NCI-H510A (cell line): ENCODE measurements around the gene KIAA1191.
"Not testable (repeated sequence)": the region's sequence is repeated elsewhere in the genome, so short reads cannot be mapped to it uniquely, and the experiment has no call there.

Experiments
- DNase-seq: peaks from one replicate; lab custom pipeline; 2025; lab: John Stamatoyannopoulos, UW

Gene KIAA1191

DNA sequence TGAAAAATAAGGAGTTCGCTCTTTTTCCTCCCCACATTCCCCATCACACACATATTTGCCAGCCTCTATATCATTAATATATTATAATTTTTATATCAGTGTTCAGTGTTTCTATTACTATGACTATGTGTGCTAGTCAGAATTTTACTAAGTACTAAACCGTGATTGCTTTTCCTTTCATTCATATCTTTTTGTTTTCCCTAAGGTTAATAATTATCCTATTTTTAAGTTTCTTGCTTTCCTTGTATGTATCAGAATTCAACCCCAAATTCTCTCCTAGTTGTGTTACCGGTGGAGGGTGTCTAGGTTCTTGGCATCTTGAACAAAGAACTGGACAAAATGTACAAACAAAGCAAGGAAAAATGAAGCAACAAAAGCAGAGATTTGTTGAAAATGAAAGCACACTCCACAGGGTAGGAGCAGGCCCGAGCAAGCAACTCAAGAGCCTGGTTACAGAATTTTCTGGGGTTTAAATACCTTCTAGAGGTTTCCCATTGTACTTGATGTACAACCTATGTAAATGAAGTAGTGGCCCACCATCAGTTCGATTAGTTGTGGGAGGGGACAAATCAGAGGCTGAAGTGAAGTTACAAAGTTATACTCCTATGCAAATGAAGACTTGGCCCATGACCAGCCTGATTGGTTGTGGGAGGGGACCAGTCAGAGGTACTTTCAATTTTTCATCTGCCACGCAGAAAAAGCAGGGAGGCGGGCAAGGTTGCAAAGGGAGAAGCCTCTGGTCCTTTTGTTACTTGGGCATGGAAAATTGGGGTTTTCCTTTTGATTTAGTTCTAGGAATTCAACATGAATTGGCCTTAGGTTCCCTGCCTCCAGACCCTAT, 43.8 kb downstream of the KIAA1191 start:
- DNase-seq, result no peak

DNA sequence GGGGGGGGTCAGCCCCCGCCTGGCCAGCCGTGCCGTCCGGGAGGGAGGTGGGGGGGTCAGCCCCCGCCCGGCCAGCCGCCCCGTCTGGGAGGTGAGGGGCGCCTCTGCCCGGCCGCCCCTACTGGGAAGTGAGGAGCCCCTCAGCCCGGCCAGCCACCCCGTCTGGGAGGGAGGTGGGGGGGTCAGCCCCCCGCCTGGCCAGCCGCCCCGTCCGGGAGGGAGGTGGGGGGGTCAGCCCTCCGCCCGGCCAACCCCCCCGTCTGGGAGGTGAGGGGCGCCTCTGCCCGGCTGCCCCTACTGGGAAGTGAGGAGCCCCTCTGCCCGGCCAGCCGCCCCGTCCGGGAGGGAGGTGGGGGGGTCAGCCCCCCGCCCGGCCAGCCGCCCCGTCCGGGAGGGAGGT, 56.2 kb downstream of the KIAA1191 start:
- not testable (repeated sequence) for DNase-seq
